EL (cell line): ENCODE data around the gene FIBP.

Experiments used
- DNase-seq: peaks from one replicate; pipeline ENCODE4 v3.0.0-alpha.2; 2016

FIBP gene

DNA sequence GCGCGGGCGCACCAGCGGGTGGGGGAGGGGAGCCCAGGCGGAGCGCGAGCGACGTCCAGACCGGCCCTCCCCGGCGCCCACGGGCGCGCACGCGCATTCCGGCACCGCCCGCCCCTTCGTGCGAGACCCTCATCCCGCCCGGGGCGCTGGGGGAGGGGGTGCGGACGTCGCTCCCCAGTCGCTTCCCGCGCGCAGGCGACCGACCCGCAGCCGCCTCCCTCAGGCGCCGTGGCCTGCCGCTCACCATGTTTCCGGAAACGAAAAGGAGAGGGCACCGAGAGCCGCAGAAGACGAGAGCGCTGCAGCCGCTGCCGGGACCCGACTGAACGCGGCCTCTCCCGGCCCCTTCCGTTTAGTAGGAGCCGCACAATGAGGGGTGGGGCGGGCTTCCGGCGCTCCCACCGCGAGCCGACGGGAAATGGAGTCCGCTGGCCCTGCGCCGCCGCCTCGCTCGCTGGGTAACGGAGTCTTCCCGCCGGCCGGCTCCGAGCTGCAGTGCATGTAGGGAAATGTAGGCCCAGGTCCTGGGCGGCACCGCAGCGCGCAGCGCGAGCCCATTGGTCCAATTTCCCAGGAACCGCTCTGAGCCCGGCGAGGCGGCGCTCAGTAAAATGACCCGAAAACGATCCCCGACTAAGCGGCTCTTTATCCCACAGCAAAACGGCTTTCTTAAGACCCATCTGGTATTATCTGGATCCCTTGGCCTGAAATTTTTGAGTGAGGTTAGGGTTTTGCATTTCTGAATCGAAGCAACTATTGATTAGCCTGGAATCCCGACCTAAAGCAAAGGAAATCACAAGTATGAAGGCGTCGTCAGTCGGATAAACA, 30.2 kb downstream of the FIBP start, which contains the start of gene CFL1:
TSS of gene CFL1 (minus strand) at position 328 of the 828 bp plus-strand sequence. CDS start at position 247, 81 bp downstream.
- peak; percentile 98 for DNase-seq

DNA sequence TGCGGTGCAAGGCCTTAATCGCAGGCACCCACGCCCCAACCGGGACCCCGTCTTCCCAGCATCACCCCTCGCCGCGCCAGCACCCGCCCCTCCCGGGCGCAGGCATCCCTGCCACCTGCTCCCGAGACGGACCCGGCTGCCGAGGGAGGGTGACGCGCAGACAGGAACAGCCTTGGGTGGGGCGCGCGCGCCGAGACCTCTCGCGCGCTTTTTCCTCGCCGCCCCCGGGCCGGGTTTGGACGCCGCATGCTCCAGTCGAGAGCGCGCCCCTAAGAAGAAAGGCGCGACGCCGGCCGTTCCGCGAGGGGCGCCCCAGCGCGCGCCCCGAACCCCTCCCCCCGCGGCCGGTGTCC, 30.8 kb downstream of the FIBP start:
- no peak for DNase-seq

DNA sequence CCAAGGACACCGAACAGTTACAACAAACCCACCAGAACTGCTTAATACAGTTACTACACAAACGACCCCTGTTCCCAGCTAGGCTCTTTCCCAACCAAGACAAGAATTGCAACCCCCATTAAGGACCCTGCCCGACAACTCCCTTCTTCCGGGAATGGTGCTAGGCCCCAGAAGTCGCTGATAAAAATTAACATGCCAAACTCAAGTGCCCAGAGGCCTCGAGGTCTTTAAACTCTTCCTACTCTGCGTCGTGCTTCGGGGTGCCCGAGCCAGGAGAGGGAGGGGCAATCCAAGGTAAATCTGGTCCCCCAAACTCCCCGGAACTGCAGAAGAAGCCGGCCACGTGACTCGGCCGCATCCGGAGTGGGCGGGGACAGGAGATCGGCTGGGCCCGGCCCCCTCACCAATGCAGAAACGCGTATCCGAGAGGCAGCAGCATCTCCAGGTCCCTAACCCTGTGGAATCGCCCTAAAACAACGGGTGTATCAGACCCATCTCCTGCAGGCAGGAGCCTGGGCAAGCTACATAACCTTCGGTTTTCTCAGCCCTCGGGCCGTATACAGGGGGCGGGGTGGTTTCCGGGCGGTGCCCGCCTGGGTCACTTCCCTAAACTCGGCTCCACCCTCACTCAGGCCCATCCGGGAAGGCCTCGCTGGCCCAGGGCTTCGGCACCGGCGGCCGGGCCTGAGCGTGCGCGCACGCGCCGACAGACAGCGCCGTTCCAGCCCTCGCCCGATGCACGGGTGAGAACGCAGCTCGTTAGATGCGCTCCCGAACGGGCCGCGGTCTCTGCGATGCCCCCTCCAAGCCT, 31.4 kb downstream of the FIBP start:
- peak; percentile 76 for DNase-seq

DNA sequence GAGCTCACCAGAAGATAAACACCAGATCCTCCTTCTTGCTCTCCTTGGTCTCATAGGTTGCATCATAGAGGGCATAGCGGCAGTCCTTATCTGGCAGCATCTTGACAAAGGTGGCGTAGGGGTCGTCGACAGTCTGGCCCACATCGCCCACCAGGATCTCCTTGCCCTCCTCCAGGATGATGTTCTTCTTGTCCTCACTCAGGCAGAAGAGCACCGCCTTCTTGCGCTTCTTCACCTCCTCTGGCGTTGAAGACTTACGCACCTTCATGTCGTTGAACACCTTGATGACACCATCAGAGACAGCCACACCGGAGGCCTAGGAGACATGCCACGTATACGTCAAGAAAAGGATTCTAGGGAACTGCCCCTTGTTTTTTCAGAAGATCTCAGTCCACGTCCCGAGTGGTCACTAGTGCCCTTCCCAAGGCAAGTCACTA, 32.3 kb downstream of the FIBP start:
- no peak for DNase-seq

DNA sequence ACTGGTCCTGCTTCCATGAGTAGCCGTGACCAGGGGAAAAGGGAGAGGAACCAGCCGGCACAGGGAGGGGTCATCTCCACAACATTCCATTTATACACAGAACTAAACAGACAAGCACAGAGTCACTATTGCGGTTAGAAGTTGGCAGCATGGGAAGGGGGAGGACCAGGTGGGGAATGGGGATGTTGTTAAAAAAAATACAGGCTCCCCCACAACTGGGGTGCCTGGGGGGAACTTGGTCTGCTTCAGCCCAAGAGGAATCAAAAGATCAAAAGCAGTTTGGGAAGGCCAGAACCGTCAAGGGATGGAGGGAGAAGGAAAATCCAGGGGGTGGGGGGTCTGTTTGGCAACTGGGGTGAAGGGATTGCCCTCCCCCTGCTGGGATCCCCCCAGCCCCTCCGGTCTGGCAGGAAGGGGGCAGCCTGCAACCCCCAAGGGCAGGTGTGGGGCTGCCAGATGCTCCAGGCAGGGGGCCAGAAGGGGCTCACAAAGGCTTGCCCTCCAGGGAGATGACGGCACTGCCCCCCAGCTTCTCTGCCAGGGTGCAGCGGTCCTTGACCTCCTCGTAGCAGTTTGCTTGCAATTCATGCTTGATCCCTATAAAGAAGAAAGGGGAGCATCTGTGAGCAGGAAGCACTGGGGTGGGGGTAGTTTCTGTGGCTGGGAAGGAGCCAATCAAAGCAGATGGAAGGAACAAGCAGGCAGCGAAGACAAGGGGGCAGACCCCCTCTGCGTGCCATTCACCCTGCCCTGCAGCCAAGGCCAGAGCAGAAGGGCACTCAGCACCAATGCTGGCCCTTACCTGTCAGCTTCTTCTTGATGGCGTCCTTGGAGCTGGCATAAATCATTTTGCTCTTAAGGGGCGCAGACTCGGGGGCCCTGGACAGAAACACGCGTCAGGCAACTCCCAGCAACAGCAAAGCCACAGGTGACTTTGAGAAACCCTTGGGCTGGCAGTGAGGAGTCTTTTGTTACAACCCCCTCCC, 33.1 kb downstream of the FIBP start:
- DNase-seq: no peak

DNA sequence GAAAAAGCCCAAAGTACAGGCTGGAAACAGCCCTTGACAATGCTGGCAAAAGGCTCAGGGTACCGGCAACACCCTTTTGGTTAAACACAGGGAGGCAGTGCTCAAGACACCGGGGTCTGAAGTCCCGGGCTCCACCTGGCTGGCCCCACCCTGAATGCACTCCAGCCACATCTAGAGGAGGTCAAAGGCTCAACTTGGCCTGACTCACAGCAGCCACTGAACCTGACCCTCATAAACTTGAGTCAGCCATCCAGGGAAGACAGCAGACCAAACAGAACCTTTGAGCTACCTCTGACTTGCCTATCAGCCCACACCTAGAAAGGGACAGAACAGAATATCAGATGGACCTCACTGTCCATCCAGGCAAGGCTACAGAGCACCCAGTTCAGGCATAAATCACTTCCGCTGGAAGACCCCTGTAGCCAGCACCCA, 34.1 kb downstream of the FIBP start:
- DNase-seq: peak; percentile 11

DNA sequence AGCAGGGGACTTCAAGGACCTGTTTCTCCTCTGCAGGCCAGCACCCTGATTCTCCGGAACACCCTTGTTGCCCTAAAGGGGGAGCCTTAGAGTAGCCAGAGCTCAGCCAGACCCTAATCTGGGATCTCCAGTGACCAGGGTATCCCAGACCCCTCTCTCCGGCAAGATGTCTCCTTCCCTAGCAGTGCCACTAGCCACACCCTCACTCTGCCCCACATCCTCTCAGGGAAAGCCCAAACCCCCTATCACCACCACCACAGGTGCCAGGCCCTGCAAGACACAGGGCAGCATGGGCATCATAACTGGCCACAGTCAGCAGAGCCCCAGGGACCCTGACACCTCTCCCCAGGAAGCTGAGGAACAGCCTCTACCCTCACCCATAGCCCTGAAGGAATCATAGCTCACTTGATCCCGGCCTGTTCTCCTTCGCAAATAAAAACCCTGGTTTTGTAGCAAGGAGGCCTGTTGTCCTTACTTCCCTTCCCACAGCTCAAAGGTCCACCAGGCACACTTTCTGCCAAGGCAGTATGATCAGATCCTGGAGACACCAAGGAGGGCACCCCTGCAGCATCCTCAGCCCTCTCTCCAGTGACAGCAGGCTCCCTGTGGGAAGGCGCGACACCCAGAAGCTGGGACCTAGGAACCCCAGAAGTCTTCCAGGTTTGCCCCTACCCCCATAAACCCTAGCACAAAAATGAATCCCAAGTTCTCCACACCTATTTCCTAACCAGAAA, 34.9 kb downstream of the FIBP start:
- DNase-seq: peak; percentile 6

DNA sequence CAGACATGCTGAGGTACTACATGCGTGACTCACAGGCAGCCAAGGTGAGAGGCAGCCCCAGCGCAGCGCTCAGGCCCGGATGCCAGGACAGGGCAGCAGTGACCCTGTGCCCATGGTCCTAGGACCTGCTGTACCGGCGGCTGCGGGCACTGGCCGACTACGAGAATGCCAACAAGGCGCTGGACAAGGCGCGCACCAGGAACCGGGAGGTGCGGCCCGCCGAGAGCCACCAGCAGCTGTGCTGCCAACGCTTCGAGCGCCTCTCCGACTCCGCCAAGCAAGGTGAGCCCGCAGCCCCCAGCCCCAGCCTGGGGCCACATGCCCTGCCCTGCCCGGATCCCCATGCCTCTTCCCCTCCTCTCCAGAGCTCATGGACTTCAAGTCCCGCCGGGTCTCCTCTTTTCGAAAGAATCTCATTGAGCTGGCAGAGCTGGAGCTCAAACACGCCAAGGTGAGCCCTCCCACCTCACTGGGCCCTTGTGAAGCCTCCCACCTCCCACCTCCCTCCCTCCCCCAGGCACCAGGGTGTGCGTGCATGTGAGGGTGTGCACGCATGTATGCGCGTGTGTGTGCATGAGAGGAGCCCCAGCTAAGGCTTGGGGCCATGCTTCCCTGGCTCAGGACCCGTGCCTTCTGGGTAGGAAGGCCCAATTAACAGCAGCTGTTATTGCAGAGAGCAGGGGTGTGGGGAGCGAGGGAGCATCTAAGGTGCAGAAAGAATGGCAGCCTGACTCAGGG, 35.6 kb downstream of the FIBP start:
- peak; percentile 30 for DNase-seq

DNA sequence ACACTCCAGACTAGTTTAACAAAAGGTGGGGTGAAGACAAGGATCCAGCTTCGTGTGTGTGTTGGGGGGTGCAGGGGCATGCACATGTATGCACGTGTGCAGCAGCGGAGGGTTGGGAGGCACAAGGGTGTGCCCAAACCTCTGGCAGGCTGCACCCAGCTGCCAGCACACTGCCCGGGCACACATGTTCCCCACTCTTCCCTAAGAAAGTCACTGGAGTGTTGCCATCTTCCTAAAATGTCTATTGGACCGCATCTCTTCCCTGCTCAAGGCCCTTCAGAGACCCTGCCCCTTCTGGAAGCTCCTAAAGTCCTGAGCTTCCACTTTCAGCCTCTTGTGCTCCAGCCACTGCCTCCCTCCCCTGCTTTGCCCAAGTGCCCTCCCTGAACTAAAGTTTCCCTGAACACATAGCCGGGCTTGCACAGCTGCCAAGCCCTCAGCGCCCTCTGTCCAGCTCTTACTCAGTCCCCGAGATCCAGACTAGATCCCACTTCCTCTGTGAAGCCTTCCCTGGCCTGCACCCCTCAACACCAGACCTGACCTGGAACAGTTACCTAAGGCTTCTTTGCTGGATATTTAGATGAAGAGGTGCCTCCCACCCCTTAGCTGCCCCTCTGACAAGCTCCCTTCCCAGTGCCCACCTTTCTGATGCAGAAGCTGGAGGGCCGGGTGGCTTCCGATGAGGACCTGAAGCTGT, 36.3 kb downstream of the FIBP start:
- peak; percentile 31 for DNase-seq

DNA sequence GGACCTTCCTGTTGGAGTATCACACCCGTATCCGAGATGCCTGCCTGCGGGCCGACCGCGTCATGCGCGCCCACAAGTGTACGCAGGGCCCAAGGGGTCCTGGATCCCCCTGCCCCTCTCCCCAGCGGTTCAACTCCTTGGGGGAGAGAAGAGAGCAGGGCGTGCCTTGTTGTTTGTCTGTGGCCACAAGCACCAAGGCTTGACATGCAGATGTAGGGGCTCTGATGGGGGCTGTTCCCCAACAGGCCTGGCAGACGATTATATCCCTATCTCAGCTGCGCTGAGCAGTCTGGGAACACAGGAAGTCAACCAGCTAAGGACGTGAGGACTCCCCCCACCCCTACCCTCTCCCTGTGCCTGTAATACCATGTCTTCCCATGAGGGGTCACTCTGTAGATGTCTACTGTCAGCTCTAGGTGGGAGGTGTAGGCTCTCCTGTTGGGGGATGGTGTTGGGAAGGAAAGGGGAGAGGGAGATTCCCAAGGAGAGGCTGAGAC, 37.1 kb downstream of the FIBP start:
- DNase-seq: peak; percentile 50

DNA sequence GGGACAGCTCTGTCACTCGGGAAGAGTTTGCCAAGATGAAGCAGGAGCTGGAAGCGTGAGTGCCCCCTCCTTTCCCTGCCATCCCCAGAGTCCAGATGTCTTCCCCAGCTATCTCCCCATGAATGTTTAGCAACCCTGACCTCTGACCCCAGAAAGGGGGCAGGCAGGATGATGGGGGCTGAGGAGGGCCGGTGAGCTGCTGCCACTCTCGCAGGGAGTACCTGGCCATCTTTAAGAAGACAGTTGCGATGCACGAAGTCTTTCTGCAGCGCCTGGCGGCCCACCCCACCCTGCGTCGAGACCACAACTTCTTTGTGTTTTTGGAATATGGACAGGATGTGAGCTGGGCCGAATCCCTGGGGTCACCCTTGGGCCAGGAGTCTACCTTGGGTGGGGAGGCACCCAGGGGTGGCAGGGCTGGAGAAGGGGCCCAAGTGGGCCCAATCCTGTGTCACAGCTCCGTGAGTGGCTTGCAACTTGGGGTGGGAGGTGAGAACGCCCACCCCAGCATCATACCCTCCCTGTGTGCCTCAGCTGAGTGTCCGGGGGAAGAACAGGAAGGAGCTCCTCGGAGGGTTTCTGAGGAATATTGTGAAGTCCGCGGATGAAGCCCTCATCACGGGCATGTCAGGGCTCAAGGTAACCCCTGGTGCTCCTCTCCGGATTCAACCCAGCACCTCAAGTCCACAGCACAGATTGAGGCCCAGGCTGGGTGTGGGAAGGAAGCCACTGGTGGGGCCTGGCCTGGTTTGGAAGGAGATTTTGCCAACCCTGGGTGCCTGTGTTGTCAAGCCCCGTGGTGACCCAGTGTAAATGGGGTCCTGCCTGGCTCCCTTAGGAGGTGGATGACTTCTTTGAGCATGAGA, 37.8 kb downstream of the FIBP start:
- DNase-seq: peak; percentile 29

DNA sequence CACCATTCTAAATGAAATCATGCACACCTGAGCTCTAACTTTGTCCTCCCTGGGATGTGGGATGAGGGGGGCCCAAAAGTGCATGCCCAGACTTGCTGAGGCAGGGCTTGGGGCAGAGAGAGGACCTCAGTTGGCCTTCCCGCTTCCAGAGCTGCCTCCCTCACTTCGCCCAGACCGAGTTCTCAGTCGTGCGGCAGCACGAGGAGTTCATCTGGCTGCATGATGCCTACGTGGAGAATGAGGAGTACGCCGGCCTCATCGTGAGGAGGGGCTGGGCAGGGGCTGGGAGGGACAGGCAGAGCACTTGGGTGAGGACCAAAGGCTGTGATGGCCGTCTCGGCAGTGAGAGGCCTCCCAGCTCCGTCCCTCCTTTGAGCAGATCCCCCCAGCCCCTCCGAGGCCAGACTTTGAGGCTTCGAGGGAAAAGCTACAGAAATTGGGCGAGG, 38.5 kb downstream of the FIBP start:
- DNase-seq: peak; percentile 24

DNA sequence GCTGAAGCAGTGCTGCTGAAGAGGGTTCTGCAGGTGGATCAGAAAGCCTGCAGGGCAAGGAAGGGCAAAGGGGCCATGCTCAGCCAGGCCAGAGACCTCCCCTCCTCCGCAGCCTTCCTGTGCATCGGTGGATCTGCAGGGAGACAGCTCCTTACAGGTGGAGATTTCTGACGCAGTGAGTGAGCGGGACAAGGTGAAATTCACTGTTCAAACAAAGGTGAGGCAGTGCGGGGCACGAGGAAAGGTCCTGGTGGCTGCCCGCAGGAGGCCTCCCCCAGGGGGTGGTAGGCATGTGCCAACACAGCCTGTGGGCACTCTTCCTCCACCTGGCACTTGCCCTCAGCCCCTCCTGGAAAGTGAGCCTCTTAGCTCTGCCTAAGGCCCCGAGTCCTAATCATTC, 38.9 kb downstream of the FIBP start:
- DNase-seq: peak; percentile 4

DNA sequence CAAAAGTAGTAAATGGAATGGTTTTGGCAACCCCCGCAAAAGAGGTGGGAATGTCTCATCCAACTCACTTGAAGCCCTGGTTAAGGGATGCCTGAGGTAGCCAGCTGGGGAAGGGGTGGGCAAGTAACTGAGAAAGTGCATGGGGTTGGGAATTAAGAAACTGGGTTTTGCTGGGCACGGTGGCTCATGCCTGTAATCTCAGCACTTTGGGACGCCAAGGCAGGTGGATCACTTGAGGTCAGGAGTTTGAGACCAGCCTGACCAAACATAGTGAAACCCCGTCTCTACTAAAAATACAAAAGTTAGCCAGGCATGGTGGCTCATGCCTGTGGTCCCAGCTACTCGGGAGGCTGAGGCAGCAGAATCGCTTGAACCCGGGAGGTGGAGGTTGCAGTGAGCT, 39.6 kb downstream of the FIBP start:
- DNase-seq: peak; percentile 9

DNA sequence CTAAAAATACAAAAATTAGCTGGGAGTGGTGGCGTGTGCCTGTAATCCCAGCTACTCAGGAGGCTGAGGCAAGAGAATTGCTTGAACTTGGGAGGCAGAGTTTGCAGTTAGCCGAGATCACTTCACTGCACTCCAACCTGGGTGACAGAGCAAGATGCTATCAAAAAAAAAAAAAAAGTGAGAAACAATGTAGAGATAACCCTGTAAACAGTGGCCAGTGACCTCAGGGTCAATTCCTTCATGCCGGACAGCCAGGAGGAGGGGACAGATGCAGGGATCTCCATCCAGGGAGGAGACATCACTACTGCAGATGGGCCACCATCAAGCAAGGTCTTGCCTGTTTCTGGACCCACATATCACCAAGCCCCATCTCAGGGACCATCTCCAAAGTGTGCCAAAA, 40.5 kb downstream of the FIBP start:
- no peak for DNase-seq

DNA sequence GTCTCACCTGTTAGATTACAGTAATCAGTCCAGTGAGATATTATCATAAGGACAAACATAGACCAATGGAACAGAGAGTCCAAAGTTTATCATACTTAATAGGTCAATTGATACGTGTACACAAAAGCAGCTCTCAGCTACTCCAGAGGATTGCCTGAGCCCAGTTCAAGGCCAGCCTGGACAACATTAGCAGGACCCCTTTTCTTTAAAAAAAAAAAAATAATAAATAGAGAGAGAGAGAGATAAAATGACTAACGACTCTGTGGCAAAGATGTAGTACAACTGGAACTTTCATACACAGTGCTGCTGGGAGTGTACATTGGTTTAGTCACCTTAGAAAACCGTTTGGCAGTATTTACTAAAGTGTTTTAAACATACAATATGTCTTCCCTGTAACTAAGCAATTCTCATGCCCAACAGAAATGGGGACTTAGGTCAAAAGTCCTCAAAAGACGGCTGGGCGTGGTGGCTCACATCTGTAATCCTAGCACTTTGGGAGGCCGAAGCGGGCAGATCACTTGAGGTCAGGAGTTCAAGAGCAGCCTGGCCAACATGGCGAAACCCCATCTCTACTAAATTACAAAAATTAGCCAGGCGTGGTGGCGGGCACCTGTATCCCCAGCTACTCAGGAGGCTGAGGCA, 43.9 kb downstream of the FIBP start:
- no peak for DNase-seq

DNA sequence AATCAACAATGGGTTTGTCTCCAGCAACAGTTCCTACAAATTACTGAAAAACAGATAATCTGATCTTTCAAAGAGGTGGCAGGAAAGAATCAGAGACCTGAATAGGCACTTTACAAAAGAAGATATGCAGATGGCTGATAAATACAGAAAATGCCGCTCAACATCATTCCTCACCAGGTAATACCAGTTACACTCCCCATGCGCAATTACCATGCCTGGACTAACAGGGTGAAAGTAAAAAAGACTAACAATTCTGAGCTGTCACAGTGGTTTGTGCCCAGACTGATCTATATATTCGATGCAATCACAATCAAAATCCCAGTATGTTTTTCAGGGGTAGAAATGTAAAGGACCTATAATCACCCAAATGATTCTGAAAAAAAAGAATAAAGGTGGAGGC, 44.5 kb downstream of the FIBP start:
- DNase-seq: no peak

DNA sequence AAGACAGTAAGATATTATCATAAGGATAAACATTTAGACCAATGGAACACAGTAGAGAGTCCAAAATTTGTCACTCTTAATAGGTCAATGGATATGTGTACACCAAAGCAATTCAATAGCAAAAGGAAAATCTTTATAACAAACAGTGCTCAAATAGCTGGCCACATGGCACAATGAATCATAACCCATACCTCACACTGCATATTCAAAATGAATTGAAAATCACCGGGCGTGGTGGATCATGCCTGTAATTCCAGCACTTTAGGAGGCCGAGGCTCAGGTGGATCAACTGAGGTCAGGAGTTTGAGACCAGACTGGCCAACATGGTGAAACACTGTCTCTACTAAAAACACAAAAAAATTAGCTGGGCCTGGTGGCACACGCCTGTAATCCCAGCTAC, 46.1 kb downstream of the FIBP start:
- no peak for DNase-seq

DNA sequence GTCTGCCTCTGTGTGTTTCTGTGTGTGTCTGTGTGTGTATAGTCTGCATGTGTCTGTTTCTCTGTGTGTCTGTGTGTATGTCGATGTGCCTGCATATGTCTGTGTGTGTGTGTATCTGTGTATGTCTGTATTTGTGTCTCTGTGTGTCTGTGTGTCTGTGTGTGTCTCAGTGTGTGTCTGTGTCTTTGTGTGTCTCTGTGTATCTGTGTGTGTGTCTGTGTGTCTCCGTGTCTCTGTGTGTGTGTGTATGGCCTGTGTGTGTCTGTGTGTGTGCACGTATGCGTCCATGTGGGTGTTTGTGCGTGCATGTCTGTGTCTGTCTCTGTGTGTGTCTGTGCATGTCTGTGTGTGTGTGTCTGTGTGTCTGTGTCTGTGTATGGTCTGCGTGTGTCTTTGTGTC, 54.1 kb downstream of the FIBP start:
- DNase-seq: no peak
